GM12878 (cell line): Measurements from ENCODE around the gene DCAF15. TPM values are rescaled to one million over a fixed set of nuclear protein-coding genes. Genes with fewer than 3 reads are reported as not detected.

ENCODE experiments used
- ATAC-seq: fragments of 200-7000 bp; cut with Tn5 transposase; 3 replicates; pipeline ENCODE4 v1.9.1; 2020; ENCODE audit warnings: mild to moderate bottlenecking, moderate library complexity
- BruUV-seq: library from RNA; stranded (reverse); fragments of 400-500 nt; replicated peaks from 2 replicates; lab custom pipeline; 2021; lab: Mats Ljungman, UMichigan
- CTCF ChIA-PET: fragments of 300-600 bp; sonication (Branson Sonifier 250); formaldehyde crosslinking; extraction: SDS; loops from one replicate; lab custom pipeline; 2021; ENCODE audit warnings: inconsistent platforms; lab: Yijun Ruan, JAX
- POLR2A ChIA-PET: fragments of 350-600 bp; formaldehyde crosslinking; extraction: SDS; loops from one replicate; lab custom pipeline; 2021; ENCODE audit warnings: inconsistent platforms; lab: Charles Lee
- RAD21 ChIA-PET: fragments of 300-600 bp; sonication (Branson Sonifier 250); formaldehyde crosslinking; loops from one replicate; lab custom pipeline; 2023; ENCODE audit warnings: antibody characterized with exemption; ENCODE audit not compliant: unreplicated experiment; lab: Charles Lee
- SMC1A ChIA-PET: fragments of 300-600 bp; sonication (Branson Sonifier 250); formaldehyde crosslinking; loops from one replicate; lab custom pipeline; 2023; ENCODE audit not compliant: unreplicated experiment, uncharacterized antibody; lab: Charles Lee
- DNase-seq: peaks from one replicate; pipeline ENCODE4 v3.0.0-alpha.2; 2011; ENCODE audit warnings: low read depth, low spot score
- FAIRE-seq: peaks from 3 replicates; lab custom pipeline; 2011; peaks lifted over from hg19 to GRCh38; lab: Jason Lieb, UNC
- H2AFZ ChIP-seq: 2 replicates; pipeline ENCODE4 v1.6.0; 2011; ENCODE audit warnings: low read depth, low read length, control low read depth; ENCODE audit not compliant: control insufficient read depth
- H3K27ac ChIP-seq: 2 replicates; pipeline ENCODE4 v1.5.1; 2011; ENCODE audit warnings: control low read depth; ENCODE audit not compliant: control insufficient read depth, insufficient read depth
- H3K27me3 ChIP-seq, 2 experiments: replicated peaks in 1 of 2; 2 replicates each; pipeline versions ENCODE4 v1.6.0 to v1.6.1; 2011; ENCODE audit warnings: low read length in 1 of 2; ENCODE audit not compliant: control insufficient read depth in 2 of 2, insufficient read depth in 2 of 2
- H3K36me3 ChIP-seq, 2 experiments: 2 replicates each; pipeline ENCODE4 v1.5.1; 2011; ENCODE audit warnings: low read length in 1 of 2; ENCODE audit not compliant: control insufficient read depth in 2 of 2, insufficient read depth in 2 of 2
- H3K4me1 ChIP-seq: 2 replicates; pipeline ENCODE4 v1.6.1; 2011; ENCODE audit warnings: mild to moderate bottlenecking, low read length, moderate library complexity, mixed read lengths; ENCODE audit not compliant: control insufficient read depth, insufficient read depth
- H3K4me2 ChIP-seq: 2 replicates; pipeline ENCODE4 v1.6.0; 2011; ENCODE audit warnings: control low read depth; ENCODE audit not compliant: control insufficient read depth, insufficient read depth
- H3K4me3 ChIP-seq: fragments of 200-600 bp; sonication (generic); 2 replicates; pipeline ENCODE4 v1.5.1; 2016
- H3K79me2 ChIP-seq: 2 replicates; pipeline ENCODE4 v1.6.0; 2011; ENCODE audit warnings: low read length; ENCODE audit not compliant: control insufficient read depth, insufficient read depth
- H3K9ac ChIP-seq: 2 replicates; pipeline ENCODE4 v1.8.0; 2011; ENCODE audit warnings: low read length, control low read depth, mixed read lengths; ENCODE audit not compliant: control insufficient read depth, insufficient read depth
- H3K9me3 ChIP-seq: replicated peaks from 3 replicates; pipeline ENCODE4 v1.5.1; 2011; ENCODE audit warnings: mild to moderate bottlenecking, low read length; ENCODE audit not compliant: control insufficient read depth, insufficient read depth
- H4K20me1 ChIP-seq: 2 replicates; pipeline ENCODE4 v1.6.0; 2011; ENCODE audit not compliant: control insufficient read depth, insufficient read depth
- CBX3 ChIP-seq: fragments of 200-600 bp; sonication (generic); IDR thresholded peaks from 2 replicates; pipeline ENCODE4 v1.6.1; 2016; ENCODE audit warnings: low read depth, borderline replicate concordance
- CREM ChIP-seq: IDR thresholded peaks from 2 replicates; pipeline ENCODE4 v1.6.1; 2014; ENCODE audit warnings: antibody characterized with exemption, low read depth
- EZH2 ChIP-seq: IDR thresholded peaks from 2 replicates; pipeline ENCODE4 v1.6.1; 2012; ENCODE audit warnings: low read depth, mild to moderate bottlenecking, control low read depth, inconsistent platforms, low read length, borderline replicate concordance; ENCODE audit not compliant: control insufficient read depth
- GABPA ChIP-seq: IDR thresholded peaks from 2 replicates; pipeline ENCODE4 v1.6.1; 2014; ENCODE audit warnings: antibody characterized with exemption, low read depth, mild to moderate bottlenecking, inconsistent platforms
- HDGF ChIP-seq: fragments of 450-650 bp; IDR thresholded peaks from 2 replicates; pipeline ENCODE4 v1.6.1; 2016; ENCODE audit warnings: antibody characterized with exemption
- NFIC ChIP-seq: IDR thresholded peaks from 2 replicates; pipeline ENCODE4 v1.6.1; 2012; ENCODE audit warnings: low read depth, mild to moderate bottlenecking, inconsistent platforms, low read length, moderate library complexity
- NR2C1 ChIP-seq: fragments of 450-650 bp; IDR thresholded peaks from 2 replicates; pipeline ENCODE4 v1.6.1; 2017; ENCODE audit warnings: antibody characterized with exemption, mild to moderate bottlenecking, moderate library complexity
- NRF1 ChIP-seq: conservative IDR thresholded peaks from 2 replicates; pipeline ENCODE4 v1.6.1; 2011; ENCODE audit warnings: mild to moderate bottlenecking, low read depth, low read length, improper control_type of control experiment
- POU2F2 ChIP-seq: IDR thresholded peaks from 3 replicates; pipeline ENCODE4 v1.6.1; 2011; ENCODE audit warnings: low read depth, mild to moderate bottlenecking, low read length, borderline replicate concordance
- SUZ12 ChIP-seq: fragments of 200-600 bp; sonication (generic); IDR thresholded peaks from one replicate; pipeline ENCODE4 v1.6.1; 2018; ENCODE audit warnings: antibody characterized with exemption, mild to moderate bottlenecking; ENCODE audit not compliant: unreplicated experiment
- ZNF24 ChIP-seq: fragments of 450-650 bp; IDR thresholded peaks from 2 replicates; pipeline ENCODE4 v1.6.1; 2017; ENCODE audit warnings: antibody characterized with exemption, mild to moderate bottlenecking
- WGBS: methylation state at CpG from one replicate; pipeline ENCODE4 v1.1.6; 2016; ENCODE audit warnings: low lambda C conversion rate; ENCODE audit not compliant: insufficient replicate concordance, insufficient coverage; ENCODE audit errors: missing lambda C conversion rate; 5-methylcytosine and 5-hydroxymethylcytosine counted together
- in situ Hi-C: fragments of 300-500 bp; cut with MboI; formaldehyde crosslinking; loops from 9 replicates; pipeline ENCODE4 v1.14.3; 2018; ENCODE audit warnings: mixed read lengths
- intact Hi-C: fragments of 100-400 bp; cut with micrococcal nuclease; formaldehyde crosslinking; loops from one replicate; pipeline ENCODE4 v1.14.2; 2022; ENCODE audit not compliant: unreplicated experiment
- polyA plus RNA-seq, 11 experiments: library from polyadenylated mRNA; depleted of rRNA in 4 of 11; unstranded in 6 of 11; stranded (reverse) in 5 of 11; fragments of >200 nt; fragmentation: Nextera tagmentation in 4 of 11; fragmentation: Illumina TruSeq in 1 of 11; extraction: Ambion mirVana in 4 of 11; extraction: Trizol in 1 of 11; gene quantifications; 1 replicate in 1 of 11; 2 replicates in 10 of 11; pipeline versions ENCODE4 v1.2.1 to v1.2.3, GENCODE V29; 2011 to 2016; ENCODE audit warnings: inconsistent platforms in 2 of 11, missing spikeins in 2 of 11, low read depth in 1 of 11
- total RNA-seq, 4 experiments: library from RNA; depleted of rRNA in 3 of 4; stranded (reverse); fragments of >200 nt in 3 of 4; fragmentation: Illumina TruSeq in 1 of 4; extraction: Trizol in 1 of 4; gene quantifications; 2 replicates each; pipeline versions ENCODE4 v1.2.1 to v1.2.3, GENCODE V29; 2013 to 2021
- TF ChIP-seq, protein P1 (sequence below): fragments of 450-650 bp; IDR thresholded peaks from 2 replicates; pipeline ENCODE4 v1.6.1; 2017; ENCODE audit warnings: mild to moderate bottlenecking

Gene DCAF15
- total and polyA plus RNA-seq, 10 of the 15 experiments (the other 5 are each of a cell fraction or from before 2014, with no cell fraction given) = 0.16 to 63.4 (median 26.6) TPM

DNA sequence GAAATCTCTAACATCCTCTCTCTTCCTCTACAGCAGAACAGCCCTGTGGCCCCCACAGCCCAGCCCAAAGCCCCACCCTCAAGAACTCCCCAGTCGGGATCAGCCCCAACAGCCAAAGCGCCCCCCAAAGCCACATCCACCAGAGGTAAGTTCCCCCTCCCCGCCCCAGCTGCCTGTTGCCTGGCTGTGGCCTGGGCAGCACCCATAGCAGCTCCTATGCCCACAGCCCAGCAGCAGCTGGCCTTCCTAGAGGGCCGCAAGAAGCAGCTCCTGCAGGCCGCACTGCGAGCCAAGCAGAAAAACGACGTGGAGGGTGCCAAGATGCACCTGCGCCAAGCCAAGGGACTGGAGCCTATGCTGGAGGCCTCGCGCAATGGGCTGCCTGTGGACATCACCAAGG, 31.8 kb upstream of the DCAF15 start:
- FAIRE-seq = no peak
- 84% methylated on average over 10 of the region's 11 CpGs for WGBS
- Histone ChIP-seq H2AFZ (no peak overlapping the region), H3K4me3 (no peak overlapping the region), H3K4me1 (no peaks in the 10 kb centered on the region), H3K9ac (no peak overlapping the region), H3K27ac (no peak overlapping the region), H4K20me1 (no peaks in the 10 kb centered on the region), H3K9me3 (peaks cover 7% of the 10 kb centered on the region), H3K36me3 (peaks cover 6 to 11% of the 10 kb centered on the region in 2 experiments; a peak in 3 of 4 replicates), H3K27me3 (no peaks in the 10 kb centered on the region), H3K4me2 (no peak overlapping the region), H3K79me2 (no peaks in the 10 kb centered on the region)
- ChIA-PET POLR2A (interaction anchor here (0.7 kb wide), 1 partner anchor 10 kb away, joined by 3 read pairs; no protein-coding TSS in a partner anchor), CTCF (interaction anchor here (1.2 to 1.4 kb wide), 2 partner anchors 13 to 139 kb away, joined by 4 to 7 read pairs; no protein-coding TSS in a partner anchor), SMC1A (no interaction called here), RAD21 (no interaction called here)
- TF ChIP-seq SUZ12 (no peak), EZH2 (no peak), NFIC (no peak), NRF1 (no peak), CBX3 (no peak), CREM (no peak), GABPA (no peak), HDGF (no peak), NR2C1 (no peak), POU2F2 (no peak), ZNF24 (no peak)
- TF ChIP-seq, protein P1, sequence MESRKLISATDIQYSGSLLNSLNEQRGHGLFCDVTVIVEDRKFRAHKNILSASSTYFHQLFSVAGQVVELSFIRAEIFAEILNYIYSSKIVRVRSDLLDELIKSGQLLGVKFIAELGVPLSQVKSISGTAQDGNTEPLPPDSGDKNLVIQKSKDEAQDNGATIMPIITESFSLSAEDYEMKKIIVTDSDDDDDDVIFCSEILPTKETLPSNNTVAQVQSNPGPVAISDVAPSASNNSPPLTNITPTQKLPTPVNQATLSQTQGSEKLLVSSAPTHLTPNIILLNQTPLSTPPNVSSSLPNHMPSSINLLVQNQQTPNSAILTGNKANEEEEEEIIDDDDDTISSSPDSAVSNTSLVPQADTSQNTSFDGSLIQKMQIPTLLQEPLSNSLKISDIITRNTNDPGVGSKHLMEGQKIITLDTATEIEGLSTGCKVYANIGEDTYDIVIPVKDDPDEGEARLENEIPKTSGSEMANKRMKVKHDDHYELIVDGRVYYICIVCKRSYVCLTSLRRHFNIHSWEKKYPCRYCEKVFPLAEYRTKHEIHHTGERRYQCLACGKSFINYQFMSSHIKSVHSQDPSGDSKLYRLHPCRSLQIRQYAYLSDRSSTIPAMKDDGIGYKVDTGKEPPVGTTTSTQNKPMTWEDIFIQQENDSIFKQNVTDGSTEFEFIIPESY = no peak
- DNase-seq = no peak
- intact Hi-C loops = no loop called here
- no TSS peak for BruUV-seq
- ATAC-seq = no peak
- in situ Hi-C loops = no loop called here
